ENCODE data around the gene FAM199X. TPM values are rescaled to one million over a fixed set of nuclear protein-coding genes. Genes with fewer than 3 reads are reported as not detected.
A peak's percentile ranks its signal among the peaks of the same experiment; 100 is the strongest.

The FAM199X gene
- total RNA-seq = 23.4 TPM

- intact Hi-C loops (cut with DNase I) = no loop called here
- DNase-seq (ENCODE audit: low spot score) = peak; percentile 91
- ATAC-seq = peak; percentile 97
Measured at GRCh38 chrX:104165894-104166734, at the start of gene FAM199X. TSS of gene FAM199X (plus strand) at chrX:104166453. CDS start at chrX:104166786, 333 bp downstream.

- no peak for DNase-seq (ENCODE audit: low spot score)
- intact Hi-C loops (cut with DNase I) = no loop called here
- no peak for ATAC-seq
Measured at GRCh38 chrX:104117759-104118158, 48.5 kb upstream of the FAM199X start.

- no peak for DNase-seq (ENCODE audit: low spot score)
- ATAC-seq = no peak
- intact Hi-C loops (cut with DNase I) = no loop called here
Measured at GRCh38 chrX:104118765-104119164, 47.5 kb upstream of the FAM199X start.

GRCh38 chrX:104122829-104123228 lies 43.4 kb upstream of the FAM199X start:
- ATAC-seq = no peak
- intact Hi-C loops (cut with DNase I) = no loop called here
- DNase-seq (ENCODE audit: low spot score) = no peak

GRCh38 chrX:104126856-104127255 lies 39.4 kb upstream of the FAM199X start:
- intact Hi-C loops (cut with DNase I) = no loop called here
- DNase-seq (ENCODE audit: low spot score) = no peak
- no peak for ATAC-seq

GRCh38 chrX:104130808-104131207 lies 35.4 kb upstream of the FAM199X start:
- ATAC-seq (no peak), DNase-seq (ENCODE audit: low spot score) (no peak)
- intact Hi-C loops (cut with DNase I) = no loop called here

- intact Hi-C loops (cut with DNase I) = no loop called here
- no peak for ATAC-seq
Measured at GRCh38 chrX:104134583-104135261, 31.5 kb upstream of the FAM199X start.

GRCh38 chrX:104135677-104136076 lies 30.6 kb upstream of the FAM199X start:
- intact Hi-C loops (cut with DNase I) = no loop called here
- DNase-seq (ENCODE audit: low spot score) (no peak), ATAC-seq (no peak)

More at GRCh38 chrX:104134583-104135261, 31.5 kb upstream of the FAM199X start:
- DNase-seq (ENCODE audit: low spot score) = no peak

- peak; percentile 95 for ATAC-seq
- intact Hi-C loops (cut with DNase I) = no loop called here
- DNase-seq (ENCODE audit: low spot score) = peak; percentile 78
Measured at GRCh38 chrX:104136241-104137019, 29.8 kb upstream of the FAM199X start.

GRCh38 chrX:104137496-104137895 lies 28.8 kb upstream of the FAM199X start:
- intact Hi-C loops (cut with DNase I) = no loop called here
- ATAC-seq = peak; percentile 49
- DNase-seq (ENCODE audit: low spot score) = no peak

GRCh38 chrX:104141087-104141760 lies 25.0 kb upstream of the FAM199X start:
- no peak for ATAC-seq
- intact Hi-C loops (cut with DNase I) = no loop called here
- DNase-seq (ENCODE audit: low spot score) = no peak

GRCh38 chrX:104151037-104151436 lies 15.2 kb upstream of the FAM199X start:
- no peak for ATAC-seq
- no peak for DNase-seq (ENCODE audit: low spot score)
- intact Hi-C loops (cut with DNase I) = no loop called here

- DNase-seq (ENCODE audit: low spot score) (peak; percentile 83), ATAC-seq (peak; percentile 98)
- intact Hi-C loops (cut with DNase I) = no loop called here
Measured at GRCh38 chrX:104156630-104157529, 9.4 kb upstream of the FAM199X start, which contains the start of gene SLC25A53. TSS of gene SLC25A53 (minus strand) at chrX:104157009. CDS start at chrX:104105257, 51,752 bp downstream.

GRCh38 chrX:104166735-104167436 lies 633 bp downstream of the FAM199X start:
- ATAC-seq (peak; percentile 47), DNase-seq (ENCODE audit: low spot score) (peak; percentile 59)
- intact Hi-C loops (cut with DNase I) = no loop called here

GRCh38 chrX:104168127-104168526 lies 1.9 kb downstream of the FAM199X start:
- intact Hi-C loops (cut with DNase I) = no loop called here
- ATAC-seq (no peak), DNase-seq (ENCODE audit: low spot score) (no peak)

- no peak for ATAC-seq
- intact Hi-C loops (cut with DNase I) = no loop called here
- no peak for DNase-seq (ENCODE audit: low spot score)
Measured at GRCh38 chrX:104172121-104172520, 5.9 kb downstream of the FAM199X start.

- DNase-seq (ENCODE audit: low spot score) (no peak), ATAC-seq (no peak)
- intact Hi-C loops (cut with DNase I) = no loop called here
Measured at GRCh38 chrX:104172788-104173187, 6.5 kb downstream of the FAM199X start.
